Activated T-helper 9 cell treated with anti-CD3 and anti-CD28 coated beads, Interleukin-2, amount 50 U/mL, for 16 hours (primary cell): Measurements from ENCODE around the gene FAM47B.

Experiments used
- DNase-seq: peaks from one replicate; pipeline ENCODE4 v3.0.0-alpha.2; 2020; ENCODE audit warnings: low read depth

The FAM47B gene

DNA sequence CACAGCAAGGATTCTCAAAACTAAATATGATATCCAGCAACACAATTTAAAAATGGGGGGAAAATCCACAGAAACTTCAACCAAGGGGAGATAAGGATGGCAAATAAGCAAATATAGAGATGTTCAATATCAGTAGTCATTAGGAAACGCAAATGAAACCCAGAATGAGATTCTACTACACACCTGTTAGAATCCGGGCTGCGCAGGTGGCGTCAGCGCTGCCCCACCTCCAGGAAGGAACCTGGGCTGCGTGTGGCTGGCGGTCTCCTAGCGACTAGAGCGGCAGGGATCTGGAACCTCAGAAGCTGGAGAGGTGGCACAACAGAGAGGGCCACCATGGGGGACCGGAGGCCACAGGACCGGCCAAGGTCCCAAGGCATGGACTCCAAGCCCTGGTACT is at the start of gene FAM47B:
Gene FAM47B (plus strand): TSS at position 301 of the 400 bp plus-strand sequence. CDS start 36 bp downstream, at position 337.
- DNase-seq = no peak

DNA sequence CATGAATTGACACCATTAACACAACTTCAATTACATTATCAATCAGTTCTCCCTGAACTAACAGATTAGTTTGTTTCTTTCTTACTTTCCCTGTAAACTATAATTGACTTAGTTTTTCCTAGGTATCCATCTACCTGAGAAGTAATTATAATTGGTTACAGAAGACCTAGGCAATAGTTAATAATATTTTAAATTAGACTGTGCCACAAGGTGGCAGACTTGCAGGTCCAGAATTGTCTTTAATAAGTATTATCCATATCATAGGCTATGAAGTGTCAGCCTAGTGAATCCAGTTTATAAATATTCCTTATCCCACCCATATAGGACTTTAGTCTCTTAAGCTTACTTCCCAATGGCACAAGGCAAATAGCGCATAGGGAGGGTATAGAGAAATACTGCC is 48.9 kb upstream of the FAM47B start:
- no peak for DNase-seq

DNA sequence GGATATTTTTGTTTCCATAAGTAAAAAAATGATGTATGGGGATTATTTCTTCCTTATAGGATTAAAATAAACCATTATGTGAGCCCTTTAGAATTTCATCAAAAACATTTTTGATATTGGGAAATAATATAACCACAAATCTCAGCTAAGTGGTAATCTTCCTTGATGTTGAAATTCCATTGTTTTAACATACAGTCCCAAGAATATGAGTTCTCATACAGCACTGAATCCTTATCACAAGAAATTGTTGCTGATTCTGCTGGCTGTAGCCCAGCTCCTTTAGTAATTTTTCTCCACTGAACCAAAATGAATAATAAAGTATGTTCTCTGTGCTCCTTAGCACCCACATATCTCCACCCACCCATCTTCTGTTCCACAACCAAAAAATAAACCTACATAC is 41.9 kb upstream of the FAM47B start:
- DNase-seq = no peak

DNA sequence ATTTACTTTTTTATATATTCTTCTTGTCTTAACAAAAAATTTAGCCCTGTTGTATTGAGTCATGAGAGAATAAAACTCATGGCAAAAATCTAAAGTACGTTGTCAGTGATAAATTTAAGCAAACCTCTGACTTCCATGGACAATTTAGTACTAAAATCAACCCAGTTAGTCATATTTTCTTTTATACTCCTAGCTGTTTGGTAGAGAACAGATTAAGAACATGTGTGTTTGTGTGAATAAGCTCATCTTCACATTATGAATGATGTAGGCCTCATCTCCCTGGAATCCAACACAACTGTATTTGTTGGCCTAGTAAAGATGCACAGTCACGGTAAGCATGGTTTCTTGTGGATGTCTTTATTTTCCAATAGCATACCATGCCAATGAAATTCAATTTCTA is 40.8 kb upstream of the FAM47B start:
- DNase-seq = no peak

DNA sequence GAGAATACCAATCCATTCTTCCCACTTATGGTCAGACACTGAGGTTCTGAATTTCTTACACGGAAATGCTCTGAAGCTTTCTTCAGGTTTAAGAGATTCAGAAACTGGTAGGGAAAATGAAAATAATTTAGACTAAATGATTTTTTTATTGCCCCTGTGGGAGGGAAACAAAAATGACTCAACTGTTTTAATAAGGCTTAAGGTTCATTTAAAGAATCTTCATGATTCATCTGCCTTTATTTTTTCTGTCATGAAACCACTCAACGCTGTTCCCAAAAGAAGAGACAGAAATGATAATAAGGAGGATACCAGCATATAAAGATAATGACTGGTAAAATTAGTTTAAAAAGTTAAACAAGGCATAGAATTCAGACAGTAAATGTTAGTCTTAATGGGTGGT is 39.3 kb upstream of the FAM47B start:
- DNase-seq = no peak

DNA sequence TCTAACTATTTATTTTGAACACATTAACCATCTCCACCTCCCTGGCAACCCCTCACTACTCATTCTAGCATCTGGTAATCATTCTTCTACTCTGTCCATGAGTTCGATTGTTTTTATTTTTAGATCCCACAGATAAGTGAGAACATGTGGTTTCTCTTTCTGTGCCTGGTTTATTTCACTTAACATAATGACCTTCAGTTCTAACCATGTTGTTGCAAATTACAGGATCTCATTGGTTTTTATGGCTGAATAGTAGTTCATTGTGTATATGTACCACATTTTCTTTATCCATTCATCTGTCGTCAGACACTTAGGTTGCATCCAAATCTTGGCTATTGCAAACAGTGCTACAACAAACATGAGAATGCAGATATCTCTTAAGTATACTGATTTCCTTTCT is 33.4 kb upstream of the FAM47B start:
- no peak for DNase-seq

DNA sequence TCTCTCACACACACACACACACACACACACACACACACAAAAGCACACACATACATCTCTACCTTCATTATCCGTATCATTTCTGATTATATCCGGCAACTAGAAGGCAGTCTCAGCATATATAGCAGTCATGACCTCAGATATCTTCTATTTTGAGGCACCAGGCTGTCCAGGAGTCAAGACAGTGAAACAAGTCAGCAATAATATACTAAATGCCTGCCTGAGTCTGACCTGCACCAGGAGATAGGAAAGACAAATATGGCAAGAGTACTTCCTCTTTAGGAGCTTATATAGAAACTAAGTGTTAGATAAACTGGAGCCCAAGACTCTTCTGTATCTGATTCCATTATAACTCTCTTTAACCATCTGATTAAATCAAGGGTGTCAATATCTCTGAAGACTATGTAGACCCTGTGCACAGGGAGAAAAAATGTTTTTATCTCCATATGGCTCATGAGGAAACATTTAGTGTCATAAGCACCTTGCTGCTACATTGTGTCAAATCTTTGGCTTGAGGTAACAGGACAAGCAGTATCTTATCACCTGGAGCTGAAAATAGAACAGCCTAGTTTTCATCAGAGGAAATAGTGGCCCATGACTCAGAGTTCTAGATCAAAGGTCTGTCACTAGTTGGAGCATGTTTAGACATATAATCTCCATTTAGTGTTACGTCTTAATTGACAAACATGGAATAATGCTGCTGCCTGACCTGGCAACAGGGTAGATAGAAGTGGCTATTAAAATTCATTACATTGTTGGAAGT is 27.0 kb upstream of the FAM47B start:
- DNase-seq = no peak

DNA sequence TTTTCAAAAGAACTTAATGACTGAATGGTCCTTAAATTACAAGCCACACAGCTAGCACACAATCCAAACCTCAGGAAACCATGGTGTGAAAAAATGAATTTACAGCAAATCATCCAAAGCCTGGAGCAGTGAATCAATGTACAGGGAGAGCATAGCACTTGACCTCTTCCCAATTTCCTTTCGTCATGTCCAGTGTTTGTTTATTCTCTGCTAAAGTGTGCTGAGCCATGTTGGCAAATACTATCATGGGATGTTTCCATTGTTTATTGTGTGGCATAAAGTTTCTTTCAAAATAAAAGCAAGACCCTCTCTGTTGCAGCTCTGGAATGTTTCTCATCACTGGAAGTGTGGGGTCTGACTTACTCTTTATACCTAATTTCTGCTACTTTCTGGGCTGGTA is 25.4 kb upstream of the FAM47B start:
- DNase-seq = no peak

DNA sequence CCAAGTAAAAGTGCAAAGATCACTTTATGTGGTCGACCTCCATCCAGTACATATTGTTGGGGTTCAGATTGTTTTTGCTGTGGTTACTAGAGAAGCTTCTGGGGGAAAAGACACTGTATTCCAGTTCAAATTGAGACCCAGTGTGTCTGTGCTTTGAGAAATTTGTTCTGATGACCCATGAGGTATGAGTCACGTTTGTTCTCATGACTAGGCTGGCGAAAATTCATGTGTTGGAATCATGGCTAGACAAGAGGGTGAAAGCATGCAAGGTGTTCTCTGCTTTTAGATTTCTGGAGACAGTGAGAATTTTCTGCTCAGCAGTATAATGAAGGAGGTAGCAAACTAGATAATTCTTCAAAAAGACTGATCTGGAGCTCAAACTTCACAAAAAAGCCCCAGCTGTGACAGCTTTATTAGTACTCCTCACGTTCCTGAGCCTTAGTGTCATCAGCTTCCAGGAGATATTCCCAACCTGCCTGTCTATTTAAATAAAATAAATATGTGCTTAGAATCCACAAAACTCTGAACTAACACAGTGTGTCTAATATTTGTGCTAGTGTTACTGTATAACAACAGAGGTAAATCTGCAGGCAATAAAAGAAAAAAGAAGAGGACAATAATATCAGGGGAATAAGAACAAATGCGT is 24.4 kb upstream of the FAM47B start:
- DNase-seq = no peak

DNA sequence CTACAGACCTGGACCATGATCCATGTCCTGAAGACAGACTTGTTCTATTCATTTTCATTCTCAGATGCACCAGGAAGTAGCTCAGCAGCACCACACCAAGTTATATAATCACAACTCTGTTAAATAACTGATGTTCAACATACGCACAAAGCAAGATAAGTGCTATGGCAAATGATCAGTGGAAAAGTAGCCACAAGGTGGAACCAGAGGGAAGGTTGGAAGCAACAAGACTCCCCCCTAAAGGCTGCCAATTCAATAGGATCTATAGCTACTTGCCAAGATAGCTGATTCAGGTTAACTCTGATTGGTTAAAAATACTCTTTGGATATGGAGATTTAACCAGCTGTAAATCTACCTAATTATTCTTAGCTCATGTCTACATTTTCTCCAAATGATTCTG is 23.7 kb upstream of the FAM47B start:
- DNase-seq = no peak

DNA sequence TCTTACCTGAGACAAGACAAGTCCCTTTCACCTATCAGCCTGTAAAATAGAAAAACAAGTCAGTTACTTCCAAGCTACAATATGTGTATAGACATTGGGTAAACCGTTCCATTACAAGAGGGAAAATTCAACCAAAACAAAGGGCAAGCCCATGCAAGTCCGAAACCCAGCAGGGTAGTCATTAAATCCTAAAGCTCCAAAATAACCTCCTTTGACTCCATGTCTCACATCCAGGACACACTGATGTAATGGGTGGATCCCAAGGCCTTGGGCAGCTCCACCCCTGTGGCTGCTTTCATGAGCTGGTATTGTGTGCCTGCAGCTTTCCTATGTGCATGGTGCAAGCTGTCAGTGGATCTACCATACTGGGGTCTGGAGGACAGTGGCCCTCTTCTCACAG is 14.7 kb upstream of the FAM47B start:
- no peak for DNase-seq

DNA sequence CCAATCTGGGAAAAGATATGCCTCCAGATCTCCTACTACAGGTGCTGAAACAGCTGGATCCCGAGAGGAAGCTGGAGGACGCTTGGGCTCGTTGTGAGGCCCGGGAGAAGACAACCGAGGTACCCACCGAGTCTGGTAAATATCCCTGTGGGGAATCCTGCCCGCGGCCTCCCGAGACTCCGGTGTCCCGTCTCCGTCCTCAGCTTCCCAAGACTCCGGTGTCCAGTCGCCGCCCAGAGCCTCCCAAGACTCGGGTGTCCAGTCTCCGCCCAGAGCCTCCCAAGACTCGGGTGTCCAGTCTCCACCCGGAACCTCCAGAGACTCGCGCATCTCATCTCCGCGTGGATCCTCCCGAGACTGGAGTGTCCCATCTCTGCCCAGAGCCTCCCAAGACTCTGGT is 639 bp downstream of the FAM47B start:
- no peak for DNase-seq

DNA sequence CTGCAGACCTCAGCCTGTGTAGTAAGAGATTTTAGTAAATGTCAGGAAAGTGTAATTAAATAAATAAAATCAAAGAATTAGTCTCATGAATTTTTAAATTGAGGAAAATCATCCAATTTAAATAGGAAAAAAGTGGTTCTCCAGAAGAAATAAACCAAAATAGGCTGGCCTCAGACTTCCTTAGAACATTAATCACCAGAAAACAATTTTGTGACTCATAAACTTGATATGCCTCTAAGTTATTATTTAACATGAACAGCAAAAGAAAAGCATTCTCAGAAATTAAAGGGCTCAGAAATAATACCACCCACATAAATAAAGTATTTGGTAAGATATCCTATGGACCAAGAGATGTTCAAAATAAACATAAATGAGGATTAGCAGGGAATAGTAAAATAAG is 14.3 kb downstream of the FAM47B start:
- no peak for DNase-seq

DNA sequence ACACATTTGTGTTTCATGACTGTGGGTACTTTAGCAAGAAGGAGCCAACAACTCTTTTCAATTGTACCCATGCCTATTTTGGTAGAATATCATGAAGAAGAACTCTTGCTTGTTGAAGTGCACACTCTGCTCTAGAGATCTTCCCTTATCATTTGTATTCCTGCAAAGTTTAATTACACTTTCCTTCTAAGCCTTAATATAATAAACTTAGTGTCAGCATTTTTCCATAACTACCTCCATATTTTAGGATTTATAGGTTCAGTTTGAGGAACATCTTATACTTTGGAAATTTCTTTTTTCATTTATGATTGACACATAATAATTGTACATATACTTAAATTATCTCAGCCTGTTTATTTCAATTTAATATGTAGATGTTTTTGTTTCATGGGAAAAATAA is 19.1 kb downstream of the FAM47B start:
- DNase-seq = no peak

DNA sequence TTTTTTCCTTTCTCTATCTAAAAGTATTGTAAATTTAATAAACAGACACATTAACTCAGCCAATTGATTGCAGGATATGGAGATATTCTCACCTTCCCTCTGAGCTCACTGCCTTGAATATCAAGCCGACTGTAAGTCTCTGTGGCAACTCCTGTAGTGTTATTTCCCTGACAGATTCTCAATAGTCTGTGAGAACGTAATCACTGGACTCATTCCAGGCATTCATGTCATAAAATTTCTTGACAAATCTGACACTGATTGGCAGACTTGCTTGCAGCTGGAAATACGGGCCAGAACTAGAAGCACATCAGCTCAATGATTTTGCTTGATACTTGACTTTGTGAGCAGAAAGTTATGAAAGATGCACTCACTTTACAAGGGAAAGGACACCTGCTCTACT is 29.6 kb downstream of the FAM47B start:
- DNase-seq = no peak

DNA sequence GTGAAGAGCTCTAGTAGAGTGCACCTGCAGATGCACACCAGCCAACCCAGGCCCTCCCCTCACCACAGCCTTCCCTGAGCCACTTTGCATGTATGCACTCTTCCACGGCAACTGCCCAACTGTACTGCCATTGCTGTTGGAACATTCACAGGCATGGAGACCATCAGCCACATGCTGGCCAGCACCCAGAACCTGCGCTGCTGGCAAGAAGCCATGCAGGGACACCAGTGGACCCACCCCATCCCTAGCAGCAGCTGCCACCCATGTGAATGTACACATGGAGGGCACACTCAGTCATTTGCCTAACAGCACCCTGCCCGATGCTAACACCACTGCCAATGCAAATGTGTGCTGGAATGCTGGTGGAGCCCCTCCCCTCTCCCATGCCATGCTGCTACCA is 35.6 kb downstream of the FAM47B start:
- DNase-seq = no peak

DNA sequence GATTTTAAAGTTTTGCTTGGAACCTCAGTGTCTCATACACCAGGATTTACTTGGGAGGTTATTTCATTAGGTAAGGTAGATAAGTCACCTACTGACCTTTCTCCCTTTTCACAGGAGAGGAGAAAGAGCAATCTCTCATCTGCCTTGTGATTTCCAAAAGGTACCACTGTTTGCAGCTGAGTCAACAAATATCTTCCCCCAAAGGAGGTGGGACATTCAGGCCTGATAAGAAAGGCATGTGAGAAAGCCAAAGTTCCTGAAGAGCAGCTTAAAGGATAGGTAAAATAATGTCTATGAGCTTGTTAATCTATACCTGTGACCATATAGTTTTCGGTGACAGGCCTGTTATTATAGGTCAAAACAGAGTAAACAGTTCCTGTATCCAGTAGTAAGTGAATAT is 45.0 kb downstream of the FAM47B start:
- DNase-seq = no peak
